Measurements from ENCODE around the gene USP2.

USP2 gene

DNA sequence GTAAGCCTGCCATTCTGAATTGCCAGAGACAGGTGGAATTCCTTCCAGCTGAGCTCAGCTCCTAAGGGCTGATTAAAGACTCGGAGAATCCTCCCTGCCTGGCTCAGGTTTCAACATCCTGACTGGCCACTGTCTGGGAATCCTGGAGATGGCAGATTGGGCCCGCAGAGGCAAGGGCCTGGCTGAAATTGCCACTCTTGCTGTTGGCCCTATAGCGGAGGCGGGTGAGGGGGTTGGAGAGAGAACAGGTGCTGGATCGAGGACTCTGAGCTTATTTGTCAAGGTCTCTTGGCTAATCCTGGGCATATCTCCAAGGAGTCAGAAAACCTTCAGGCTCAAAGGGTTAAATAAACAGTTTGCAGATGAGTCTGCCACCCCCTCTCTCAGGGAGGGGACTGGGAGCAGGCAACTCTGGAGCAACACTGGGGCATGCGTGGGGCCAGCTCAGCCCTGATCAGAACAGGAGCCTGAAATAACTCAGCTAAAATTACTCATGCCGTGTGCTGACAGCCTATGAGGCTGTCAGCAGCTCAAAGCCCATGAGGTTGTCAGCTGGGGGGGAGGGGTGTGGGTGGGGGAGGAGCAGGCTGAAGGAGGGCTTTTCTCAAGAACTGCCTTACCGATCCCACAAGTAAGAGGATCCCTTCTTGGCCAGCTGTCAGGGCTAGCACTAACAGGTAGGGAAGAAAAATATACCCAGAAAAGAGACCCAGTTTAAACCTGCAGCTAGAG lies 20.3 kb downstream of the USP2 start:
- no peak overlapping the region for H3K4me3 ChIP-seq (ENCODE audit: low read depth, low read length)
- DNase-seq (ENCODE audit: low read depth, low spot score) = no peak
- TF ChIP-seq, protein P1, sequence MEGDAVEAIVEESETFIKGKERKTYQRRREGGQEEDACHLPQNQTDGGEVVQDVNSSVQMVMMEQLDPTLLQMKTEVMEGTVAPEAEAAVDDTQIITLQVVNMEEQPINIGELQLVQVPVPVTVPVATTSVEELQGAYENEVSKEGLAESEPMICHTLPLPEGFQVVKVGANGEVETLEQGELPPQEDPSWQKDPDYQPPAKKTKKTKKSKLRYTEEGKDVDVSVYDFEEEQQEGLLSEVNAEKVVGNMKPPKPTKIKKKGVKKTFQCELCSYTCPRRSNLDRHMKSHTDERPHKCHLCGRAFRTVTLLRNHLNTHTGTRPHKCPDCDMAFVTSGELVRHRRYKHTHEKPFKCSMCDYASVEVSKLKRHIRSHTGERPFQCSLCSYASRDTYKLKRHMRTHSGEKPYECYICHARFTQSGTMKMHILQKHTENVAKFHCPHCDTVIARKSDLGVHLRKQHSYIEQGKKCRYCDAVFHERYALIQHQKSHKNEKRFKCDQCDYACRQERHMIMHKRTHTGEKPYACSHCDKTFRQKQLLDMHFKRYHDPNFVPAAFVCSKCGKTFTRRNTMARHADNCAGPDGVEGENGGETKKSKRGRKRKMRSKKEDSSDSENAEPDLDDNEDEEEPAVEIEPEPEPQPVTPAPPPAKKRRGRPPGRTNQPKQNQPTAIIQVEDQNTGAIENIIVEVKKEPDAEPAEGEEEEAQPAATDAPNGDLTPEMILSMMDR (IDR thresholded peaks at IDR 0.05; ENCODE audit: insufficient read depth, low read length, missing control alignments) = no peak
- ChIA-PET CTCF (interaction anchor here (0.8 to 4.0 kb wide), 15 partner anchors 8 to 173 kb away, joined by 3 to 86 read pairs (median 6); partner anchors contain the start of genes C1QTNF5 and USP2), POLR2A (interaction anchor here (0.8 to 1.0 kb wide), 2 partner anchors 24 to 114 kb away, joined by 3 to 5 read pairs; no protein-coding TSS in a partner anchor)

DNA sequence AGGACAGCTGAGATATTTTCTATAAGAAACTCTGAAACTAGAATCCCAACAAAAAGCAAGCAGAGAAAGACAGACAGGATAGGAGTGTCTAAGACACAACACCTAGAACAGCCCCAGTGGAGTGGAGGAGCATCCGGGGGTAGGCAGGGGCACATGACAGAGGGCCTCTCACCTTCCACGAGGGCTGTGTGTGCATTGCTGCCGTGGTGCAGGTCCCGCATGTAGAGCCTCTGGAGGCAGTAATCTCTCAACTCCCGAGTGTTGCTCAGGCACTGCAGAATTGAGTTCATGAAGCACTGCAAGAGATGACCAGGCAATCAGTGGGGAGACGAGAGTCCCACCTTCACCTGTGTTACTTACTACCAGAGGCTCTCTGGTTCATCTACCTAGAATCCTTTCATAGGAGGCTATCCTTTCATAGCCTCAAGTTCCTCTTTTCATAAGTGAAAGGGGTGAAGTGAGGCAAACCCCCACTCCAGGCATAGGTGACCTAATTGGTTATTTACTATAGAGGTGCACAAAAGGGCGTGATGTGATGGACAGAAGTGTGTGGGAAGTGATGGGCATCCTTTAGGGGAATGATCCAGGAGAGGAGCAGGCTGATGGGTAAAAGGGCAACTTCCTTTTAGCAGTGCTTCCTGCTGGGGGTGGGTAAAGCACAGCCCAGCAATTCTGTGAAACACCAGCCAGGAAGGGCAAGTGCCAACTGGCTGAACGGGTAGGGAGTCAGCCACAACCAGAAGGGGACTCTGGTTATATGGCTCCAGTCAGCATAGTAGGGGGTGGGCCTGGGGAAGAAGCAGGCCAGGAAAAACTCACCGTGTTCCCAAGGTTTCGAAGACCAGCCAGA lies 21.9 kb downstream of the USP2 start:
- no peak overlapping the region for H3K4me3 ChIP-seq (ENCODE audit: low read depth, low read length)
- POLR2A ChIA-PET = no interaction called here
- TF ChIP-seq, protein P1 (IDR thresholded peaks at IDR 0.05; ENCODE audit: insufficient read depth, low read length, missing control alignments) = no peak
- CTCF ChIA-PET = interaction anchor here (1.0 to 5.1 kb wide), 11 partner anchors 8 to 115 kb away, joined by 3 to 365 read pairs (median 84); partner anchors contain the start of genes C1QTNF5, MFRP and USP2
- DNase-seq (ENCODE audit: low read depth, low spot score) = no peak

DNA sequence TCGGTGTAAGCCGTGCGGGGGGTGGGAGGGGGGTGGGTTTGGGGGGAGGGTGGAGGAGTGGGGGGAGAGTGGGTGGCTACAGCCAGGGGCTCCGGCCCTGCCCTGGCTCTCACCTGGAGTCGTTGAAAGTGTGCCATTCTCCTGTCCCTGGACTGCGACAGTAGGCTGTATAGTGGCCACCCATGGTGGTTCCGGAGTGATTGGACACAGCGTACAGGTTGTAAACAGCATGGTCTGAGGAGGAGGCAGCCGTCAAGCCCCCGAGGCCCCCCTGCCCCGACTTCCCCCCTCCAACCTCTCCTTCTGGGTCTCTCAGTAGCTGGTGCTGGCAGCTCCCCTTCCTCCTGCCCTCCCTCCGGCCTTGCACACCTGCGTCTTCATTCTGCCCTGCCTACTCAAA lies 24.4 kb downstream of the USP2 start:
- TF ChIP-seq, protein P1 (IDR thresholded peaks at IDR 0.05; ENCODE audit: insufficient read depth, low read length, missing control alignments) = no peak
- H3K4me3 ChIP-seq (ENCODE audit: low read depth, low read length) = peak overlapping the region; percentile 69
- DNase-seq (ENCODE audit: low read depth, low spot score) = no peak
- POLR2A ChIA-PET = interaction anchor here (0.6 to 1.4 kb wide), 2 partner anchors 18 to 19 kb away, joined by 3 to 11 read pairs; no protein-coding TSS in a partner anchor
- CTCF ChIA-PET = interaction anchor here (0.8 to 5.1 kb wide), 23 partner anchors 11 to 153 kb away, joined by 3 to 365 read pairs (median 9); partner anchors contain the start of genes C1QTNF5, MFRP and USP2

DNA sequence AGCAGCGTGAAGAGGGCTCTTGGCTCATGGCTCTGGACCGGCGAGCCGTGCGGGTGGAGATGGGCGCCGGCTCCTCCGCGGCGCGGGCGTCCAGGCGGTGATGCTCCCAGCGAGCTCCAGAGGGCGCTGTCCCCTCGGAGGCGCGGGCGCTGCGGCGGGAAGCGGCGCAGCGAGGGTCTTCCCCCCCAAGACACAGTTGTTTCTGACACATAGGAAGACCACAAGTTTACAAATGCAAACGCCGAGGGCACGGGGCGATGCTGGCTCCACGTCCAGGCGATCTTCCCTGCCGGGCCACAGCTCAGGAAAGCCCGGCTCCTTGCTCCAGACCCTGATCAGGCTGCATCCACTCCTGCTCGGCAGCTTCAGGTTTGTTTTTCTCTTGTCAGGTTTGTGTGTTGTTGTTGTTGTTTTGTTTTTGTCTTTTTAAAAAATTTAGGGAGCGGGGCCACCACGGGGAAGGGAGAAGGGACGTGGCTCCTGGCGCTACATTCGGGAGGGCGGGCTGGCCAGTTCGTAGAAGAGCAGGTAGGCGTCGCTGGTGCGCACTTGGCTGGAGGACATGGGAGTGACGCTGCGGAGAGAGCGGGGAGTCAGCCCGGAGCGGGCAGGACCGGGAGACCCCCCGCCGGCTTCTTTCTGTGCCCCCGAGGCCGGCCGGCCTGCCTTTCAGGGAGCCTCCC lies 25.0 kb downstream of the USP2 start:
- ChIA-PET POLR2A (interaction anchor here (0.6 to 1.4 kb wide), 2 partner anchors 18 to 19 kb away, joined by 3 to 11 read pairs; no protein-coding TSS in a partner anchor), CTCF (interaction anchor here (0.6 to 5.1 kb wide), 44 partner anchors 11 to 1433 kb away, joined by 3 to 365 read pairs (median 5); partner anchors contain the start of genes C1QTNF5, CBL, MFRP and RNF26)
- peak overlapping the region; percentile 69 for H3K4me3 ChIP-seq (ENCODE audit: low read depth, low read length)
- no peak for DNase-seq (ENCODE audit: low read depth, low spot score)
- TF ChIP-seq, protein P1 (IDR thresholded peaks at IDR 0.05; ENCODE audit: insufficient read depth, low read length, missing control alignments) = peak; percentile 98

DNA sequence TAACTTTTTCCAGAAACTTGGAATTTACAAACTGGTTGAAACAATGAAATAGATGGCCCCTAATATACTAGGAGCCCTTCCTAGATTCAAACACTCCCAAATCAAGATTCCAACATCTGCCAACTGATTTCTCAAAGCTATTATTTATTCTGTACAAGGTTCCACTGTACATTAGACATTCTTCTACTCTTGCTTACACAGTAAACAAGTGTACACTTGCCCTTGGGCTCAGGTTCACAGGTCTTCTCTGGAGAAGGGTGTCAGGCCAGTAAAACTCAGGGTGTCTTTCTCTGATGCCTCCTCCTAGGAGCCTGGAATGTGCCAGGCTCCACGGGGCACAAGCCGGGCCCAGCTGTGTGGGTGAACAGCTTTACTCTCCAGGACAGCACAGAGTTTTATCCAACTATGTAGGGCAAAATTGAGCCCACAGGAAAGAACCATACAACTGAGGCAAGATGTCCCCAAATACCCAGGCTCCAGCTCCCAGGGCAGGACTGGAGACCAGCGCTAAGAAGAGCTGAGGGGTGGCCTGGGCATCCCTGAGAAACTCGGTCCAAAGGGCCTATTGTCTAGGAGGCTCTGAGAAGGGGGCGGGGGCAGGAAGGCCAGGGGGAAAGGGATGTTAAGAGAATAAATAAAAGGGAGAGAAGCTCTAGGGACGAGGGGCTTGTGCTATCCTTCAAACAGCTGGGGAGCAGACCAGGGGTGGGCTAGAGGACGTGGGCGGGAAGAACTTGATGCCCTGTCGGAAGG lies 26.2 kb downstream of the USP2 start:
- ChIA-PET CTCF (interaction anchor here (0.8 to 5.1 kb wide), 29 partner anchors 11 to 724 kb away, joined by 3 to 365 read pairs (median 8); partner anchors contain the start of genes C1QTNF5, CBL, MFRP and RNF26), POLR2A (interaction anchor here (1.2 to 1.4 kb wide), 2 partner anchors 17 to 78 kb away, joined by 4 to 11 read pairs; no protein-coding TSS in a partner anchor)
- no peak for DNase-seq (ENCODE audit: low read depth, low spot score)
- no peak overlapping the region for H3K4me3 ChIP-seq (ENCODE audit: low read depth, low read length)
- TF ChIP-seq, protein P1 (IDR thresholded peaks at IDR 0.05; ENCODE audit: insufficient read depth, low read length, missing control alignments) = no peak

Measured in AG04449 (cell line).